Urothelium cell line (cell line): ENCODE measurements around the gene RREB1.
A peak's percentile ranks its signal among the peaks of the same experiment; 100 is the strongest.

Experiments
- DNase-seq: peaks from one replicate; pipeline ENCODE4 v3.0.0; 2011; ENCODE audit warnings: low spot score, mixed read lengths
- FAIRE-seq: peaks from 2 replicates; lab custom pipeline; 2011; peaks lifted over from hg19 to GRCh38; lab: Jason Lieb, UNC

Gene RREB1

DNA sequence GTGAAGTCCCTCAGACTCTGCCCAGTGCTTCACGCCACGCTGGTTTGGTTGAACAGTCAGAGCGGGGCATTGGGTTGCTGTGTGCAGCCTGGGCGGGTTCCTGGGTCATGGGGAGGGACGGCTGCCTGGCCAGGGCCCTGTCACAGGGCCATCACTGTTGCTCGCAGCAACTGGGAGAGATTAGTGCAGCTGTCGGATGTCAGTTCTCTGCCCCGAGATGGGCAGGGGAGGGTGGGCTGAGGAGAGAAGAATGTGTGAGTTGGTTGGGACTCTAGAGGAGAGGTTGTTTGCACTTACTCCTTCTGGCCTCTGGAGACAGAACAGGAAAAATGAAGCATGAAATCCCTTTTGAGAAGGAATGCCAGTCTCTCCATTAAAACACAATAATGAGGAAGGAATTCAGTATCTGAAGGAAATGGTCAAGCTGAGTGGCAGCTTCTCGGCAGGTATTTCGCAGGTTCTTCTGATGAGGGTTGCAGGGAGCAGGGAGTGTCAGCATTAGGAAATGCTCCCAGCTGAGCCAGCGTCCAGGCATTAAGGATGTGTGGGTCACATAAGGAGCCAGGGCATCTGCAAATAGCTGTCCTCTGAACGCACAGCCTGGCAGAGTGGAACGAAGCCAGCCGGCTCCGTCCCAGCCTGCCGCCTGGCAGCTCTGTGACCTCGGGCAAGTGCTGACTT, 109.3 kb downstream of the RREB1 start:
- no peak for FAIRE-seq

DNA sequence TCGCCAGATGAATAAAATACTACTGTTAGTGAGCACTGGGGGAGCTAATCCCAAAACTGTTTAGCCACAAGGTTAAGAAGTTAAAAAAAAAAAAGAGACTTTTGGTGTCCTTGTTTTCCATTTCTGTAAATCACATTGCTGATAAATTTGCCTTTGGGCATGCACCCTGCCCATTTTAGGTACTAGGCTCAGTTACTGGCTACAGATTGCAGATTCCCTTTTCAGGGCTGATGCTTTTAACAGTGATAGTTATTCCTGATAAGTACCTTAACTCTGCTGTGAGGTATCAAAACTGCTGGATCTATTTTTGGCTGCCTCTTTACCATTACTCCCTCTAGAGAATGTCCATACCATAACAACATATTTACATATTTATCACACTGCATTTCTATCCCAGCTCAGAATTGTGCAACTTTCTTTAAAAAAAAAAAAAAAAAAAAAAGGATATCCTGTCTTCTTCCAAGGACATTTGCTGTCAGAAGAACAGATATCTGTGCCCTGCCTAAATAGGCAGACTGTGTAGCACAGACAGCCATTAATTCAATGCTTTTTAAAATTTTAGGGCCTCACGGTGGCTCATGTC, 110.7 kb downstream of the RREB1 start:
- FAIRE-seq (no peak), DNase-seq (no peak)

More for the DNA sequence above, 109.3 kb downstream of the RREB1 start:
- DNase-seq = no peak

DNA sequence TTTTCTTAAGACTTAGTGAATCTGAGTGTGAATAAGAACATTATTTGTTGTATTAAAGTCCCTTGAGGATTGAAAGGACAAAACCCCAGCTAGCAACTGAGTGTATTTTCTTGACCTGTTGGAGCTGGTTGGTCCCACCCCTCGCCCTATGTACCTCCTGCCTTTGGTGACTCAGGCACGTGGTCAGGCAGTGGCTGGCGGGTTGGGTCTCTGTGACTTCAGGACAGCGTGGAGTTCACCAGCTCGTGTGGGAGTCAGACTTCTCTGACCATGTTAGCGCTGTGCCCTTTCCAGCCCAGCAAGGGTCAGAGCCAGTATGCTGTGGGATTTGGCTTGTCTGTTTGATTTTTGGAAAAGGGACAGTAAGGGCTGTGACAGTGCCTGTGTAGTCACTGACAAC, 111.5 kb downstream of the RREB1 start:
- DNase-seq (no peak), FAIRE-seq (no peak)

DNA sequence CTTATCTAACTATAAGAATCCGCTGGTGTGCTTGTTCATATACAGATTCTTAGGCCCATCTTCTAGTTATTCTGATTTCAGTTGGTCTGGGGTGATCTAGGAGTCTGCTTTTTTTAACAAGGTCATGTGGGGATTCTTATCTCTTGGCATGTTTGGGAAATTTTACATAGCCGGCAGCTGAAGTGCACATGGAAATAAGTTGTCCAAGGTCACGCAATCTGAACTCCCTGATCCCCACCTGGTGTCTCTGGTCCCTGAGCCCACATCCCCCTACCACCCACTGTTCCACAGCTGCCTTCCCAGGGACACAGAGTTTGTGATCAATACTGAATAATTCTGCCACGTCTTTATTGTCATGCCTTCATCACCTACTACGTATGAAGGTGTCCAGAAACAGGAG, 114.4 kb downstream of the RREB1 start:
- no peak for DNase-seq

DNA sequence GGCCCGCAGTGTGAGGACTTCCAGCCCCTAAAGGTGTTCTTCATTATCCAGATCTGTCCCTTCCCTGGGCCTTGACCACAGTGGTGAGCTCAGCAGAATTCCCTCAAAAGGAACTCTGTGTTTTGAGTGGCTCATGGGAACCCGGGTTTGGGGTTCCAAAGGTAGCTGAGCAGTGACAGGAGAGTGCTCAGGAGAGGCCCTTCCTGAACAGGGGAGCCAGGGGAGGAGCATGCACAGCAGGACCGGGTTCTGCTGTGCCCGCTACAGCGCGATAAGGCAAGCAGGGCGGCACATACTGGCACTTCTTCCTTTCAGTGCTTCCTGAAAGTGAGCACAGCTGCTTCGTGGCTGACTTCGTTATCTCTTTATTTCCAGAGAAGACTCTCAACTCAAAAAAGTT, 117.0 kb downstream of the RREB1 start:
- no peak for FAIRE-seq

More for the DNA sequence above, 114.4 kb downstream of the RREB1 start:
- FAIRE-seq = no peak

DNA sequence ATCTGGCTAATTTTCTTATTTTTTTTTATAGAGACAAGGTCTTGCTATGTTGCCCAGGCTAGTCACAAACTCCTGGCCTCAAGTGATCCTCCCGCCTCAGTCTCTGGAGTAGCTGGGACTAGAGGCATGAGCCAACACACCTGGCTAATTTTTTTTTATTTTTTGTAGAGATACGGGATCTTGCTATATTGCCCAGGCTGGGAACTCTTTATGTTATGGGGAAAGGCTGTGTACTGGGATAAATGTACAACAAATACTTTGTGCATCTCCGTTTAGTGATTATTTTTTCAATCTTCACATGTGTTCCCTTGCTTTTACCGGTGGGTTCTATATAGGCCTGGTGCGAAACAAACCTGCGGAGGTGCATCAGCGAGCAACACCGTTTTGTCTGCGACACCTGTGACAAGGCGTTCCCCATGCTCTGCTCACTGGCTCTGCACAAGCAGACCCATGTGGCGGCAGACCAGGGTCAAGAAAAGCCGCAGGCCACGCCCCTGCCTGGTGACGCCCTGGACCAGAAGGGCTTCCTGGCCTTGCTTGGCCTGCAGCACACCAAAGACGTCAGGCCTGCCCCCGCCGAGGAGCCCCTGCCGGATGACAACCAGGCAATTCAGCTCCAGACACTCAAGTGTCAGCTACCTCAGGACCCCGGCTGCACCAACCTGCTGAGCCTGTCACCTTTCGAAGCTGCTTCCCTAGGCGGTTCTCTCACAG, 121.1 kb downstream of the RREB1 start:
- no peak for FAIRE-seq
- no peak for DNase-seq

More for the DNA sequence above, 117.0 kb downstream of the RREB1 start:
- DNase-seq = no peak

DNA sequence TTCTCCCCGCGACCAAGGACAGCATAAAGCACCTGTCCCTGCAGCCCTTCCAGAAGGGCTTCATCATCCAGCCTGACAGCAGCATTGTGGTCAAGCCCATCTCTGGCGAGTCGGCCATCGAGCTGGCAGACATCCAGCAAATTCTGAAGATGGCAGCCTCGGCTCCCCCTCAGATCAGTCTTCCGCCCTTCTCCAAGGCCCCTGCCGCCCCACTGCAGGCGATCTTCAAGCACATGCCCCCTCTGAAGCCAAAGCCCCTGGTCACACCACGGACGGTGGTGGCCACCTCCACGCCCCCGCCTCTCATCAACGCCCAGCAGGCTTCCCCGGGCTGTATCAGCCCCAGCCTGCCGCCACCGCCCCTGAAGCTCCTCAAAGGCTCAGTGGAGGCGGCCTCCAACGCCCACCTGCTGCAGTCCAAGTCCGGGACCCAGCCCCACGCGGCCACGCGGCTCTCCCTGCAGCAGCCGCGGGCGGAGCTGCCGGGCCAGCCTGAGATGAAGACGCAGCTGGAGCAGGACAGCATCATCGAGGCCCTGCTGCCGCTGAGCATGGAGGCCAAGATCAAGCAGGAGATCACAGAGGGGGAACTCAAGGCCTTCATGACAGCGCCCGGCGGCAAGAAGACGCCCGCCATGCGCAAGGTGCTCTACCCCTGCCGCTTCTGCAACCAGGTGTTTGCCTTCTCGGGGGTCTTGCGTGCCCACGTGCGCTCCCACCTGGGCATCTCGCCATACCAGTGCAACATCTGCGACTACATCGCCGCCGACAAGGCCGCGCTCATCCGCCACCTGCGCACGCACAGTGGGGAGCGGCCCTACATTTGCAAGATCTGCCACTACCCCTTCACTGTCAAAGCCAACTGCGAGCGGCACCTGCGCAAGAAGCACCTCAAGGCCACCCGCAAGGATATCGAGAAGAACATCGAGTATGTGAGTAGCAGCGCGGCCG, 121.9 kb downstream of the RREB1 start:
- DNase-seq (no peak), FAIRE-seq (no peak)

DNA sequence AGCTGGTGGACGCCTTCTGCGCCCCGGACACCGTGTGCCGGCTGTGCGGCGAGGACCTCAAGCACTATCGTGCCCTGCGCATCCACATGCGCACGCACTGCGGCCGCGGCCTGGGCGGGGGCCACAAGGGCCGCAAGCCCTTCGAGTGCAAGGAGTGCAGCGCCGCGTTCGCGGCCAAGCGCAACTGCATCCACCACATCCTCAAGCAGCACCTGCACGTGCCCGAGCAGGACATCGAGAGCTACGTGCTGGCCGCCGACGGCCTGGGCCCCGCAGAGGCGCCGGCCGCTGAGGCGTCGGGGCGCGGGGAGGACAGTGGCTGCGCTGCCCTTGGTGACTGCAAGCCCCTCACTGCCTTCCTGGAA, 122.5 kb downstream of the RREB1 start:
- FAIRE-seq (no peak), DNase-seq (no peak)

DNA sequence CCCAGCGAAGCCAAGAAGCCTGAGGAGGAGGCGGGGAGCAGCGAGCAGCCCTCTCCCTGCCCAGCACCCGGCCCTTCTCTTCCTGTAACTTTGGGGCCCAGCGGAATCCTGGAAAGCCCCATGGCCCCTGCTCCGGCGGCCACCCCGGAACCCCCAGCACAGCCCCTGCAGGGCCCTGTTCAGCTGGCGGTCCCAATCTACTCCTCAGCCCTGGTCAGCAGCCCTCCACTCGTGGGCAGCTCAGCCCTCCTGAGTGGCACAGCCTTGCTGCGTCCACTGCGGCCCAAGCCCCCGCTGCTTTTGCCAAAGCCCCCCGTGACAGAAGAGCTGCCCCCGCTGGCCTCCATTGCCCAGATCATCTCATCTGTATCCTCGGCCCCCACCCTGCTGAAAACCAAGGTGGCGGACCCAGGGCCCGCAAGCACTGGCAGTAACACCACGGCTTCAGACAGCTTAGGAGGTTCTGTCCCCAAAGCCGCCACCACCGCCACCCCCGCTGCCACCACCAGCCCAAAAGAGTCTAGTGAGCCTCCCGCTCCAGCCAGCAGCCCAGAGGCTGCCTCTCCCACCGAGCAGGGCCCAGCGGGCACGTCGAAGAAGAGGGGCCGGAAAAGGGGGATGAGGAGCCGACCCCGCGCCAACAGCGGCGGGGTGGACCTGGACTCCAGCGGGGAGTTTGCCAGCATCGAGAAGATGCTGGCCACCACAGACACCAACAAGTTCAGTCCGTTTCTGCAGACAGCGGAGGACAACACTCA, 123.4 kb downstream of the RREB1 start:
- no peak for DNase-seq
- no peak for FAIRE-seq

DNA sequence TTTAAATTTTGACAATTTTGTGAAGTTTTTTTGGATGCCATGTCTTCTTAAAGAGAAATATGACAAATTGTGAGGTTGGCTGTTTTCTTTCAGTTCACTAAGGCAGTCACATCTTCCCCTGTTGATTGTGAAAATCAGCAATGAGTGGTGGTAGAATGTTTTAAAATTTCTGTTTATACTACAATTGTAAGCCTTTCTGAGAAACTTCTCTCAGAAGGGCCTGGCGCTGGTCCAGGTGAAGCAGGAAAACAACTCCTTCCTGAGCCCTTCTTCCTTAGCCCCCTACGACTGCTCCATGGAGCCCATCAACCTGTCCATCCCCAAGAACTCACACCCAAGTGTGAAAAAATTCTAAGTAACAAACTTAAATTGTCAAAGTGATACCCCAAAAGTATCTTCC, 124.6 kb downstream of the RREB1 start:
- no peak for FAIRE-seq

DNA sequence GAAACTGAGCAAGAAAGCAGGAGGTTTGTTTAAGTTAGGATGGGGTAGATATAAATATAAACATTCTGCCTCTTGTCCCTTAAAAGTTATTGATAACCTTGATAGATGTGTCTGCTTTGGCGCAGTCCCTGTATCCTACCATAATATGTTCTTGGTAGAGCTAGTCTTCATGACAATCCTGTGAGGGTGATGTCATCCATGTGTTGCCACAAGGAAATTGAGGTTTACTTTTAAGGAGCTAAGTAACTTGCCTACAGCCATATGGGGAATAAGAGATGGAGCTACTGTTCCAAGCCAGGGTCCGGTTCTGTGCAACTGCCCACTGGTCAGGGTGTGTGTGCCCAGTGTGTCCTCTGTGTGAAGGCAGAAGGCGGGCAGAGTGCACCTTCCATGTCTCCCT, 126.8 kb downstream of the RREB1 start:
- FAIRE-seq (no peak), DNase-seq (no peak)

More for the DNA sequence above, 124.6 kb downstream of the RREB1 start:
- no peak for DNase-seq

DNA sequence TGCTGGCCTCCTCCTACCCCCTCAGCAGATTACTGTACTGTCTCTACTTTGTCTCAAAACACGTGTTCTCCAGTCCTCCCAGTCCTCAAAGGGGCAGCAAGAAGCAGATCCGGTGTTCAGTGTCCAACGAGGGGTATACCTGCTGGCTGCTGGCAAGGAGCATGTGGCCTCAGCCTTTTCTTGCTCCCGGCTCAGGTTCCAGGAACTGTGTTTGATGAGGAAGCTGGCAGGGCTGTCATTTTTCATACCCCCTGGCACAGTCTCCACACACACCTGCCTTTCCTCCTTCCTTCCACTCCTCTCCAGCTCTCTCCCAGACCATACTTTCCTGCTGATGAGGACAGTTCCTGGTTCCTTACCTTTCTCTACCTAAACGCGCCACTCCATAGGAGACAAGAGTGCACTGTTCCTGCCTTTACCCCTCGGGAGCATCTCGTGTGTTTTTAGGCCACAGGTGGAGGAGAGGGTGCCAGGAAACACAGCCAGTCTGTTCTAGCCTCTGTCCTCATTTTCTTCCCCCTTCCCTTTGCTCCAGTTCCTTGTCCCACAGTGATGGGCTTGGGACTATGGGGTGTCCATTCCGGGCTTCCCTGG, 128.0 kb downstream of the RREB1 start:
- no peak for FAIRE-seq
- no peak for DNase-seq

DNA sequence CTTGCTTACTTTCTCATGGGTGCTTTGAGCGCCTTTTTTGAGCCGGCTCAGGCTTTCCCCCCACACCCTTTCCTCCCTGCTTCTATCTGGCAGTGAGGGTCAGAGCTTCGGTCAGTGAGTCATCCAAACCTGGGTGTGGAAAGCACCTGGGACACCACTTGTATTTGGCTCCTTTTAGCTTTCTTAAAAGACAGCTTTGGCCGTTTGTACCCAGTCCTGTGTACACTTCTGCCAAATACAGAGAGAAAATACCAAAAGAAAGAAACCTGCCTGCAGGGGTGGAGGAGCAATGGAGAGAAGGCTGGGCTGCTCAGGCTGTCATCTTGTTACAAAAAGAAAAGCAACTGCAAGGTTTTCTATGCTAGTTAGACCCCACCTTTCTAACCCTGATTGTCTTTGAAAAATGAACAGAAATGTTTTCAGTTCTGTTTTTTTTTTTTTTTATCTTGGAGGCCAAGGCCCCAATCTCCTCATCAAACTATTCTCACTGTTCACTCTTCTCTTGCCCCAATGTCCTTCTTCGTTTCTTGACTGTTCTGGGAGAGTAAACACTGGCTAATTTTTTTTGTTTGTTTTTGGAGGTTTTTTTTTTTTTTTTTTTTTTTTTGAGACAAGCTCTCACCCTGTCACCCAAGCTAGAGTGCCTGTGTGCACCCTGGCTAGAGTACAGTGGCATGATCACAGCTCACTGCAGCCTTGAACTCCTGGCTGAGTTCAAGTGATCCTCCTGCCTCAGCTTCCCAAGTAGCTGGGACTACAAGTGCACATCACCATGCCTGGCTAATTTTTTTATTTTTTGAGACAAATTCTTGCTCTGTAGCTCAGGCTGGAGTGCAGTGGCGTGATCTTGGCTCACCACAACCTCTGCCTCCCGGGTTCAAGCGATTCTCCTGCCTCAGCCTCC, 128.8 kb downstream of the RREB1 start:
- DNase-seq (peak; percentile 33), FAIRE-seq (no peak)

DNA sequence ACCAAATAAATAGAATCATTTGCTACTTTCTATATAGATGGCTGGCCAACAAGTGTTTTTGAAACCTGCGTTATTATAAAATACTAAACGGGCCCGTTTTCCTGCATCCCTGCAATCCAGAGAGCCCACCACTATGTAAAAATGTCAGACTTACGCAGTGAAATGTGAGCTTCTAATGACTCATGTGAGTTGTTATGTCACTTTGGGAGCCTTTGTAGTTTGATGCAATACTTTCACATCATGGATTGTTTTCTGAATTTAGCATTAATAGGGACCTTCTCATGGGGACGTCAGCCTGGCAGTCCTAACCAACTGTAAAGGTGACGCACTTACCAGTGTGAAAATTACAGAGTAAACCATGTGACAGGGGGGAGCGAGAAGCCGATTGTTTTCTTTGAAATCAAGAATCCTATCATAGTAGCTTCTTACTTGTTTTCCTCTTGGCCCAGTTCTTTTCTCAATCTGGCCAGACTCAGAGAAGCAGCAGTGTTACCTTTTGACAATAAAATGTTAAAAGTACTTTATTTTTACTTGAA, 130.0 kb downstream of the RREB1 start:
- FAIRE-seq = no peak
- no peak for DNase-seq

DNA sequence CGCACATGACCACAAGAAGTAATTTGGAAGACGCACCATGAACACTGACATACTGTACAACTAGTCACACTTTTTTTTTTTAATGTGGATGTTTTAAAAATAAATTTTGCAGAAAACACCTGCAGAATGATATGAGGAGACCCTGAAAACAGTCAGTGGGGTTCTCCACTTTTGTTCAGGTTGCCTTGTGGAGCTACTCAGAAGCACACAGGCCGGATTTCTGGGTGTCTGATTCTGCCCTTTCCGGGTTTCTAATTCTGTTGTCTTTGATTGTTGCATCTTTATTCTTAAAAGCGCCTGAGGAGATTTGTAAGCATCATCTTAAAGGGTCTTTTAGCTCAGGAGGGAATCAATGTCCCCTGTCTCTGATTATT, 130.8 kb downstream of the RREB1 start:
- FAIRE-seq = no peak
- DNase-seq = no peak

DNA sequence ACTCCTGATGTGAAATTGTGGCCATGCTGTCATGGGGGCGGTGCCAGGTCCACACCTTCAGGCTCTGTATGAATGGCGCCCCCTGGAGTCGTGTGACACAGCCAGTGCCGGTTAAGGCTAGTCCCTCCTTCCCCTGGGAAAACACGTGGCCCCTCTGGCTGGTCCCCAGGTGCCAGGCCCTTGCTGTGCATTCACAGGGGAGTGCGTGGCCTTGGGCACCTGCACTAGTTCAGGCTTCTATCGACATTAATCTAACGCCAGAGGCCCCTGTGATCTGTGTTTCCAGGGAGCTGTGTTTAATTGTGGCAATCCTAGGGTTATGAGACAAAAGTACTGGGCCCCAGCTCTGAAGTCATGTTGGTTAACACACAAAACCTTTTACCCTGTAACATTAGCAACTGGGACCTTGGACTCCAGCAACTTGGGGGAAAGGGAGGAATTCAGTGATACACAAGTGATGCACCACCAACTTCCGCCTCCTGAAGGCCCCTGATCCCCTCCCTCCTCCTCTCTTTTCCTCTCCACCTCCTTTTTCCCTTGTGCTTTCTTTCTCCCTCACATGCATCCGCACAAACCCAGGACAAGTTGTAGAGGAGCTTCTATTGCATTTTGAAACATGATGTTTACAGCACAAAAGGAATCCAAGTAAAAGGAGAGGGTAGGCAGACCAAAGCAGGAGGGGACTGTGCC, 131.3 kb downstream of the RREB1 start:
- peak; percentile 77 for DNase-seq
- FAIRE-seq = no peak

DNA sequence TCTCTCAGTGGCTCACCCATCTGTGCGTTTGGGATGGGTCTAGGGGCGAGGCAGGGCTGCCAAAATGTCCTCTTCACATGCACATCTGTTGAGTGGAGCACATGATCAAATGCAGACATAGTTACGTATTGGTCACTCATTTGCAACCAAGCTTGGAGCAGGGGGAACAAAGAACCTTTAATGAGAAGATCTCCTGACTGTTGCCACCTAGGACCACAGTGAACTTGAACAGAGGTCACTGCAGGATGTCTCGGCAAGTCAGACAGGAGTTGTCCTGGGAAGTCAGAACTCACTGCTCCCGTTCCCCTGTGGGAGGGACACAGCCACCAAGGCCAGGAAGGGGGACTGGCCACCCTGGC, 131.8 kb downstream of the RREB1 start:
- DNase-seq (no peak), FAIRE-seq (no peak)

DNA sequence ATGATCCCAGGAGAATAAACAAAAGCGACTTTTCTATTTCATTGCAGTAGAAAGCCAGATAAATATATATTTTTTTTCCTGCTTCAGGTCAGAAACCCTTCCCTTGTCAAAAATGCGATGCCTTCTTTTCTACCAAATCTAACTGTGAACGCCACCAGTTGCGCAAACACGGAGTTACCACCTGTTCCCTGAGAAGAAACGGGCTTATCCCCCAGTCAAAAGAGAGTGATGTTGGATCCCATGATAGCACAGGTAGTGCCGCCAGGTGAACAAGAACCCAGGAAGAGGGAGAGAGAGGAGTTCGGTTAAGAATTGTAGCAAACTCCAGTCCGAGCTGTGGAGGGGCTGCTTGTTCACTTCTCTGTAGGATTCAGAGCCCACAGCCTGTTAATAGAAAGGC, 132.6 kb downstream of the RREB1 start:
- DNase-seq = no peak
- no peak for FAIRE-seq
